K562 (cell line): ENCODE results near the gene ZFAND6. TPM values are rescaled to one million over a fixed set of nuclear protein-coding genes. Genes with fewer than 3 reads are reported as not detected.

Experiments
- CBX2 ChIP-seq: fragments of 200-600 bp; sonication (generic); IDR thresholded peaks from one replicate; pipeline ENCODE4 v1.6.1; 2012; ENCODE audit warnings: mild to moderate bottlenecking, low read length, inconsistent platforms; ENCODE audit not compliant: insufficient read depth, poor library complexity, severe bottlenecking
- CHCHD3 ChIP-seq: fragments of 250-450 bp; sonication (Bioruptor Pico); IDR thresholded peaks from 2 replicates; pipeline ENCODE4 v2.1.2; 2022; ENCODE audit warnings: mild to moderate bottlenecking
- MAFK ChIP-seq: IDR thresholded peaks from 2 replicates; pipeline ENCODE4 v1.6.1; 2011; ENCODE audit warnings: low read length, improper control_type of control experiment
- MEF2A ChIP-seq: IDR thresholded peaks from 2 replicates; pipeline ENCODE4 v1.6.1; 2011; ENCODE audit warnings: low read depth, mild to moderate bottlenecking, low read length, moderate library complexity; ENCODE audit not compliant: control insufficient read depth
- MIER1 ChIP-seq: fragments of 450-650 bp; IDR thresholded peaks from 2 replicates; pipeline ENCODE4 v1.6.1; 2016; ENCODE audit warnings: antibody characterized with exemption, mild to moderate bottlenecking, low read depth
- NCOR1 ChIP-seq: fragments of 450-650 bp; IDR thresholded peaks from 2 replicates; pipeline ENCODE4 v1.6.1; 2016; ENCODE audit warnings: mild to moderate bottlenecking, moderate library complexity
- NFRKB ChIP-seq: fragments of 450-650 bp; IDR thresholded peaks from 2 replicates; pipeline ENCODE4 v1.6.1; 2016; ENCODE audit warnings: low read depth
- NUFIP1 ChIP-seq: fragments of 450-650 bp; IDR thresholded peaks from 2 replicates; pipeline ENCODE4 v1.6.1; 2018; ENCODE audit not compliant: partially characterized antibody
- POLR2AphosphoS2 ChIP-seq: IDR thresholded peaks from 2 replicates; pipeline ENCODE4 v1.6.1; 2012; ENCODE audit warnings: low read length, improper control_type of control experiment
- RNF2 ChIP-seq: sonication (generic); IDR thresholded peaks from 2 replicates; pipeline ENCODE4 v1.6.1; 2016
- SAFB ChIP-seq: fragments of 200-400 bp; formaldehyde crosslinking; IDR thresholded peaks from 2 replicates; pipeline ENCODE4 v1.6.1; 2017; ENCODE audit warnings: low read depth, low read length, borderline replicate concordance
- SLC30A9 ChIP-seq: fragments of 250-450 bp; sonication (Bioruptor Pico); IDR thresholded peaks from 2 replicates; pipeline ENCODE4 v1.8.0; 2022; ENCODE audit warnings: mild to moderate bottlenecking, moderate library complexity
- ZBED1 ChIP-seq: IDR thresholded peaks from 2 replicates; pipeline ENCODE4 v1.6.1; 2014
- ZKSCAN8 ChIP-seq: fragments of 200-800 bp; sonication (Bioruptor generic); IDR thresholded peaks from 2 replicates; pipeline ENCODE4 v1.6.1; 2016; ENCODE audit warnings: missing genetic modification characterization, missing compliant biosample characterization
- ZNF274 ChIP-seq: IDR thresholded peaks from 2 replicates; pipeline ENCODE4 v1.6.1; 2011; ENCODE audit warnings: low read depth, mild to moderate bottlenecking, low read length, moderate library complexity, borderline replicate concordance
- polyA plus RNA-seq, 8 experiments: library from polyadenylated mRNA; depleted of rRNA in 4 of 8; stranded (reverse) in 5 of 8; unstranded in 3 of 8; fragments of >200 nt; fragmentation: Nextera tagmentation in 2 of 8; fragmentation: Illumina TruSeq in 1 of 8; extraction: Ambion mirVana in 2 of 8; extraction: Trizol in 1 of 8; gene quantifications; 2 replicates each; pipeline versions ENCODE4 v1.2.1 to v1.2.3, GENCODE V29; 2011 to 2014; ENCODE audit warnings: inconsistent platforms in 1 of 8, missing spikeins in 1 of 8
- total RNA-seq, 7 experiments: library from RNA; depleted of rRNA in 6 of 7; stranded (reverse); fragments of >200 nt in 6 of 7; fragmentation: Illumina TruSeq in 2 of 7; extraction: Trizol in 2 of 7; gene quantifications; 2 replicates each; pipeline versions ENCODE4 v1.2.1 to v1.2.3, GENCODE V29; 2011 to 2021; ENCODE audit warnings: low replicate concordance in 1 of 7
- TF ChIP-seq, protein P1 (sequence below): sonication (generic); formaldehyde crosslinking; IDR thresholded peaks from 2 replicates; pipeline ENCODE4 v1.8.0; 2023; ENCODE audit warnings: mild to moderate bottlenecking, missing genetic modification reagents
- TF ChIP-seq, protein P2 (sequence below): fragments of 450-650 bp; IDR thresholded peaks from 2 replicates; pipeline ENCODE4 v1.6.1; 2016
- TF ChIP-seq, protein P3 (sequence below): fragments of 250-450 bp; sonication (Bioruptor Pico); IDR thresholded peaks from 2 replicates; pipeline ENCODE4 v1.5.0; 2022; ENCODE audit warnings: mild to moderate bottlenecking
- TF ChIP-seq, protein P4 (sequence below), 2 experiments: fragments of 200-800 bp in 1 of 2; sonication (Bioruptor generic) in 1 of 2; sonication (generic) in 1 of 2; formaldehyde crosslinking in 1 of 2; IDR thresholded peaks in 1 of 2; conservative IDR thresholded peaks in 1 of 2; 2 replicates each; pipeline versions ENCODE4 v1.5.0 to v1.6.1; 2016 to 2020; ENCODE audit warnings: missing compliant biosample characterization in 1 of 2, missing genetic modification characterization in 1 of 2, missing genetic modification reagents in 1 of 2

ZFAND6 gene
- total and polyA plus RNA-seq, 9 of the 15 experiments (the other 6 are each of a cell fraction or from before 2014, with no cell fraction given) = 53.9 to 206 (median 88.9) TPM

DNA sequence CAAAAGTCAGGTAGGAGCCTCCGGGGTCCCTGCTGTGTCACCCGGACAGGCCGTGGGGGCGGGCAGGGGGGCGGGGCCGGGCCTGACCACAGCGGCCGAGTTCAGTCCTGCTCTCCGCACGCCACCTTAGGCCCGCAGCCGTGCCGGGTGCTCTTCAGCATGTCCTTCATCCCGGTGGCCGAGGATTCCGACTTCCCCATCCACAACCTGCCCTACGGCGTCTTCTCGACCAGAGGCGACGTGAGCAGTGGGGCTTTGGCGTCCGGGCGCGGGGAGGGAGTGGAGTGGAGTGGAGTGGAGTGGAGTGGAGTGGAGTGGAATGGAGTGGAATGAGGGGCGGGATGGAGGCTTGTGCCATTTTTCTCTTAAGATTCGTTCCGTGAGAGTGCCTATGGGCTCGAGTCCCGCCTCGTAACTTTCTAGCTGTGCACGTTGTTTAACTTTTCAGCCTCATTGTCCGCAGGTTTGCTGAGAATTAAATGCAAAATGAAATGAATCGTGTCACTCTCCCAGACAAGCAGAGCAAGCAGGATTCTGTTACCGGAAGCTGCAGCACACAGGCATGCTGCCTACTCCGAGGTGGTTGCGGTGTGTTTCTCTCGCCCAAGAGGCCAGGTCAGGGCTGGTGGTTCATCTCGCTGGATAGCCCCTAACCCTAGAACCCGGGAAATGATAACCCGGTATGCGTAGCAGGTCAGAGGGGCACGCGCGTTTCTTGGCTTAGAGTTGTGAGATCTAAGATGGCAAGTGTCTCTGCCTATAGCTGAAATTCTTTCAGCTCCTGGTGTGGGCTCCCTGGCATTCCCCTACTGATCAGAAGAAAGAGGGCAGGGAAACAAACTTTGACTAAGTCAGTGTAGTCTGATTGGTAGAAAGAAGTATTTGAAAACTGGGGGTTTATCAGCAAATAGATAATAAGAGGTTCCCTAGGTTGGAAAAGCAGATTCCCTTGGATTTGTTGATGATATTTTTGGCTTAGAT, 93.7 kb downstream of the ZFAND6 start, which contains the start of gene FAH (continued):
- TF ChIP-seq, protein P1, sequence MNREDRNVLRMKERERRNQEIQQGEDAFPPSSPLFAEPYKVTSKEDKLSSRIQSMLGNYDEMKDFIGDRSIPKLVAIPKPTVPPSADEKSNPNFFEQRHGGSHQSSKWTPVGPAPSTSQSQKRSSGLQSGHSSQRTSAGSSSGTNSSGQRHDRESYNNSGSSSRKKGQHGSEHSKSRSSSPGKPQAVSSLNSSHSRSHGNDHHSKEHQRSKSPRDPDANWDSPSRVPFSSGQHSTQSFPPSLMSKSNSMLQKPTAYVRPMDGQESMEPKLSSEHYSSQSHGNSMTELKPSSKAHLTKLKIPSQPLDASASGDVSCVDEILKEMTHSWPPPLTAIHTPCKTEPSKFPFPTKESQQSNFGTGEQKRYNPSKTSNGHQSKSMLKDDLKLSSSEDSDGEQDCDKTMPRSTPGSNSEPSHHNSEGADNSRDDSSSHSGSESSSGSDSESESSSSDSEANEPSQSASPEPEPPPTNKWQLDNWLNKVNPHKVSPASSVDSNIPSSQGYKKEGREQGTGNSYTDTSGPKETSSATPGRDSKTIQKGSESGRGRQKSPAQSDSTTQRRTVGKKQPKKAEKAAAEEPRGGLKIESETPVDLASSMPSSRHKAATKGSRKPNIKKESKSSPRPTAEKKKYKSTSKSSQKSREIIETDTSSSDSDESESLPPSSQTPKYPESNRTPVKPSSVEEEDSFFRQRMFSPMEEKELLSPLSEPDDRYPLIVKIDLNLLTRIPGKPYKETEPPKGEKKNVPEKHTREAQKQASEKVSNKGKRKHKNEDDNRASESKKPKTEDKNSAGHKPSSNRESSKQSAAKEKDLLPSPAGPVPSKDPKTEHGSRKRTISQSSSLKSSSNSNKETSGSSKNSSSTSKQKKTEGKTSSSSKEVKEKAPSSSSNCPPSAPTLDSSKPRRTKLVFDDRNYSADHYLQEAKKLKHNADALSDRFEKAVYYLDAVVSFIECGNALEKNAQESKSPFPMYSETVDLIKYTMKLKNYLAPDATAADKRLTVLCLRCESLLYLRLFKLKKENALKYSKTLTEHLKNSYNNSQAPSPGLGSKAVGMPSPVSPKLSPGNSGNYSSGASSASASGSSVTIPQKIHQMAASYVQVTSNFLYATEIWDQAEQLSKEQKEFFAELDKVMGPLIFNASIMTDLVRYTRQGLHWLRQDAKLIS (CRISPR knock-in tag) = peak; percentile 58; the same call in 1 of the 2 replicates
- TF ChIP-seq CBX2 = no peak
- TF ChIP-seq CHCHD3 = no peak
- TF ChIP-seq SLC30A9 = no peak
- no peak; the same call in 1 of the 2 replicates for TF ChIP-seq NCOR1
- no peak for TF ChIP-seq ZBED1
- no peak for TF ChIP-seq POLR2AphosphoS2
- TF ChIP-seq, protein P2, sequence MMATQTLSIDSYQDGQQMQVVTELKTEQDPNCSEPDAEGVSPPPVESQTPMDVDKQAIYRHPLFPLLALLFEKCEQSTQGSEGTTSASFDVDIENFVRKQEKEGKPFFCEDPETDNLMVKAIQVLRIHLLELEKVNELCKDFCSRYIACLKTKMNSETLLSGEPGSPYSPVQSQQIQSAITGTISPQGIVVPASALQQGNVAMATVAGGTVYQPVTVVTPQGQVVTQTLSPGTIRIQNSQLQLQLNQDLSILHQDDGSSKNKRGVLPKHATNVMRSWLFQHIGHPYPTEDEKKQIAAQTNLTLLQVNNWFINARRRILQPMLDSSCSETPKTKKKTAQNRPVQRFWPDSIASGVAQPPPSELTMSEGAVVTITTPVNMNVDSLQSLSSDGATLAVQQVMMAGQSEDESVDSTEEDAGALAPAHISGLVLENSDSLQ = peak; percentile 52; the same call in 1 of the 2 replicates
- TF ChIP-seq ZKSCAN8 (CRISPR knock-in tag) = no peak
- TF ChIP-seq RNF2 = no peak; the same call in 1 of the 2 replicates
- TF ChIP-seq, protein P3, sequence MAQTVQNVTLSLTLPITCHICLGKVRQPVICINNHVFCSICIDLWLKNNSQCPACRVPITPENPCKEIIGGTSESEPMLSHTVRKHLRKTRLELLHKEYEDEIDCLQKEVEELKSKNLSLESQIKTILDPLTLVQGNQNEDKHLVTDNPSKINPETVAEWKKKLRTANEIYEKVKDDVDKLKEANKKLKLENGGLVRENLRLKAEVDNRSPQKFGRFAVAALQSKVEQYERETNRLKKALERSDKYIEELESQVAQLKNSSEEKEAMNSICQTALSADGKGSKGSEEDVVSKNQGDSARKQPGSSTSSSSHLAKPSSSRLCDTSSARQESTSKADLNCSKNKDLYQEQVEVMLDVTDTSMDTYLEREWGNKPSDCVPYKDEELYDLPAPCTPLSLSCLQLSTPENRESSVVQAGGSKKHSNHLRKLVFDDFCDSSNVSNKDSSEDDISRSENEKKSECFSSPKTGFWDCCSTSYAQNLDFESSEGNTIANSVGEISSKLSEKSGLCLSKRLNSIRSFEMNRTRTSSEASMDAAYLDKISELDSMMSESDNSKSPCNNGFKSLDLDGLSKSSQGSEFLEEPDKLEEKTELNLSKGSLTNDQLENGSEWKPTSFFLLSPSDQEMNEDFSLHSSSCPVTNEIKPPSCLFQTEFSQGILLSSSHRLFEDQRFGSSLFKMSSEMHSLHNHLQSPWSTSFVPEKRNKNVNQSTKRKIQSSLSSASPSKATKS (CRISPR knock-in tag) = no peak
- TF ChIP-seq NFRKB = 0 out of 2 replicates have a peak, but pooled peaks have one; percentile 39
- TF ChIP-seq MAFK = no peak
- no peak for TF ChIP-seq ZNF274
- TF ChIP-seq, protein P4, sequence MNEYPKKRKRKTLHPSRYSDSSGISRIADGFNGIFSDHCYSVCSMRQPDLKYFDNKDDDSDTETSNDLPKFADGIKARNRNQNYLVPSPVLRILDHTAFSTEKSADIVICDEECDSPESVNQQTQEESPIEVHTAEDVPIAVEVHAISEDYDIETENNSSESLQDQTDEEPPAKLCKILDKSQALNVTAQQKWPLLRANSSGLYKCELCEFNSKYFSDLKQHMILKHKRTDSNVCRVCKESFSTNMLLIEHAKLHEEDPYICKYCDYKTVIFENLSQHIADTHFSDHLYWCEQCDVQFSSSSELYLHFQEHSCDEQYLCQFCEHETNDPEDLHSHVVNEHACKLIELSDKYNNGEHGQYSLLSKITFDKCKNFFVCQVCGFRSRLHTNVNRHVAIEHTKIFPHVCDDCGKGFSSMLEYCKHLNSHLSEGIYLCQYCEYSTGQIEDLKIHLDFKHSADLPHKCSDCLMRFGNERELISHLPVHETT (CRISPR knock-in tag; conservative IDR thresholded peaks at IDR 0.05 in 1 of 2, IDR thresholded peaks at IDR 0.05 in 1 of 2) = no peak
- peak; percentile 61; the same call in 1 of the 2 replicates for TF ChIP-seq SAFB
- TF ChIP-seq NUFIP1 = no peak
- TF ChIP-seq MEF2A = no peak
- TF ChIP-seq MIER1 = no peak
